GM12801 (cell line): ENCODE measurements around the gene TLCD3A.

Source experiments
- CTCF ChIP-seq: IDR thresholded peaks from one replicate; pipeline ENCODE4 v1.5.1; 2011; ENCODE audit warnings: control low read depth; ENCODE audit not compliant: insufficient read length; ENCODE audit errors: extremely low read depth

Gene TLCD3A

GRCh38 chr17:745406-745805 lies 13.0 kb downstream of the TLCD3A start:
- no peak for TF ChIP-seq CTCF

- TF ChIP-seq CTCF, result no peak
These were observed 13.8 kb downstream of the TLCD3A start for GRCh38 chr17:746181-746580.

- TF ChIP-seq CTCF, result no peak
These were observed 14.6 kb downstream of the TLCD3A start for GRCh38 chr17:746783-747629.

- TF ChIP-seq CTCF, result no peak
These were observed 18.1 kb downstream of the TLCD3A start for GRCh38 chr17:750431-751037.

GRCh38 chr17:751269-752001 lies 19.0 kb downstream of the TLCD3A start:
- TF ChIP-seq CTCF, result no peak

GRCh38 chr17:752002-752619 lies 19.7 kb downstream of the TLCD3A start, which contains the start of gene GEMIN4:
Gene GEMIN4, minus strand, starts transcription at chr17:752264. Its CDS starts 122 bp downstream, at chr17:752142.
- no peak for TF ChIP-seq CTCF
